ENCODE results near the gene NUP62. TPM values are rescaled to one million over a fixed set of nuclear protein-coding genes. Genes with fewer than 3 reads are reported as not detected.
"Not testable (repeated sequence)": the region's sequence is repeated elsewhere in the genome, so short reads cannot be mapped to it uniquely, and the experiment has no call there.

Gene NUP62
- total and polyA plus RNA-seq, 7 donors: 21.1 to 46.8 (median 40.0) TPM

DNA sequence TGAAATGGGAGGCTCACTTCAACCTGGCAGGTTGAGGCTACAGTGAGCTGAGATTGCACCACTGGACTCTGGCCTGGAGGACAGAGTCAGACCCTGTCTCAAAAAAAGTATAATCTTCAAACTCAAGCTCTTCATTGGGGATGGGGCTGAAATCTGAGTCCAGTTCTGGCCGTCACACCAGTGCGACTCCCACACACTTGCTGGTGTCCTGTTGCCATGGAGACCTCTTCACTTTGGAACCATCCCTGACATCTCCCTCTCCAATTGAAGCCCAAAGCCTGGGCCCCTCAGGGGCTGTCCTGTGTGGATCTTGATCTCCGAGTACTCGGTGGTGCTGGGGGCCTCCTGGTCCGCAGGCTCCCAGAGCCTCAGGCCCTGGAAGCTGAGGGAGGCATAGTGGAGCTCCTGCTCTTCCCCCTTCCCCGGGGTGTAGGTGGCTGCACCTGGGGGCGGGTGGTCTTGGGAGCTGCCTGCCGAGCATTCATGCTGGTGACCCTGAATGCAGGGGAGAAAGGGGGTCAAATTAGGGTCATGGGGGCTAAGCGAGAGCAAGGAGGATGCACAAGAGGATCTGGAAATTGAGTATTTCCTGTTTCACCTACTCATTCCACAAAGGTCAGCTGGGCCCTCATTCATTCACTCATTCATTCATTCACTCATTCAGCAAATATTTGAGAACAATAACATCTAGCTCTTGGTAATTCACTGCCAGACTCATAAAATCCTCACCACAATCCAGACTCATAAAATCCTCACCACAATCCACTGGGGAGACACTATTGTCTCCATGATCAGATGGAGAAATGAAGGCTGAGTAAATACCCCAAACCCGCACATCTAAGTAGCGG, 20.7 kb upstream of the NUP62 start:
- Histone ChIP-seq H3K27me3 (ENCODE audit: insufficient read depth in 3 of 3, low read length in 2 of 3) (peaks cover 0 to 14% (median 9%) of the 10 kb centered on the region in 3 donors), H3K27ac (no peak overlapping the region), H3K4me1 (no peaks in the 10 kb centered on the region), H3K4me3 (no peak overlapping the region), H3K36me3 (ENCODE audit: insufficient read depth in 1 of 2, low read depth in 1 of 2) (no peaks in the 10 kb centered on the region), H3K9me3 (no peaks in the 10 kb centered on the region)
- ATAC-seq: no peak
- no peak for DNase-seq
- 65 to 71% (median 69%) methylated on average over 11 of the region's 11 CpGs for WGBS, 3 donors
- TF ChIP-seq, protein P1, sequence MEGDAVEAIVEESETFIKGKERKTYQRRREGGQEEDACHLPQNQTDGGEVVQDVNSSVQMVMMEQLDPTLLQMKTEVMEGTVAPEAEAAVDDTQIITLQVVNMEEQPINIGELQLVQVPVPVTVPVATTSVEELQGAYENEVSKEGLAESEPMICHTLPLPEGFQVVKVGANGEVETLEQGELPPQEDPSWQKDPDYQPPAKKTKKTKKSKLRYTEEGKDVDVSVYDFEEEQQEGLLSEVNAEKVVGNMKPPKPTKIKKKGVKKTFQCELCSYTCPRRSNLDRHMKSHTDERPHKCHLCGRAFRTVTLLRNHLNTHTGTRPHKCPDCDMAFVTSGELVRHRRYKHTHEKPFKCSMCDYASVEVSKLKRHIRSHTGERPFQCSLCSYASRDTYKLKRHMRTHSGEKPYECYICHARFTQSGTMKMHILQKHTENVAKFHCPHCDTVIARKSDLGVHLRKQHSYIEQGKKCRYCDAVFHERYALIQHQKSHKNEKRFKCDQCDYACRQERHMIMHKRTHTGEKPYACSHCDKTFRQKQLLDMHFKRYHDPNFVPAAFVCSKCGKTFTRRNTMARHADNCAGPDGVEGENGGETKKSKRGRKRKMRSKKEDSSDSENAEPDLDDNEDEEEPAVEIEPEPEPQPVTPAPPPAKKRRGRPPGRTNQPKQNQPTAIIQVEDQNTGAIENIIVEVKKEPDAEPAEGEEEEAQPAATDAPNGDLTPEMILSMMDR (IDR thresholded peaks at IDR 0.05): no peak
- intact Hi-C loops (cut with DNase I): no loop called here

DNA sequence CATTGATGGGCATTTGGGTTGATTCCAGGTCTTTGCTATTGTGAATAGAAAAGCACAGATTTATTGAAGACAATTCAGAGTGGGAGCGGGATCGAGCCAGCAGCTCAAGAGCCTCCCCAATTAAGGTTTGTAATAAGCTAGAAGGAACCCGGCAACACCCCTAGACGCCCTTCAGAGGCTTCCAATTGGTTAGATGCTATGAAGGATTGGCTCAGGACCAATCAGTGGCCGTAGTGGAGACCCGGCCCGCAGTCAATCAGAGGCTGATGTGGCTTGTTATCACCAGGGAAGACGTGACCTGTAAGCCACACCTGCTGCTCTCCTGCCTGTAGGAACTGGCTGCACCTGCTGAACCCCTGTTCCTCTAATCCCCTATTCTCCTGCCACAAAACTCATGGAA, 17.1 kb upstream of the NUP62 start:
- H3K4me1 ChIP-seq: no peaks in the 10 kb centered on the region
- TF ChIP-seq, protein P1 (IDR thresholded peaks at IDR 0.05): no peak
- H3K27me3 ChIP-seq (ENCODE audit: insufficient read depth in 3 of 3, low read length in 2 of 3): peaks cover 0 to 2% (median 0%) of the 10 kb centered on the region in 3 donors
- no peaks in the 10 kb centered on the region for H3K36me3 ChIP-seq (ENCODE audit: insufficient read depth in 1 of 2, low read depth in 1 of 2)
- intact Hi-C loops (cut with DNase I): no loop called here
- no peak overlapping the region for H3K27ac ChIP-seq
- no peaks in the 10 kb centered on the region for H3K9me3 ChIP-seq
- no peak overlapping the region for H3K4me3 ChIP-seq
- no peak for ATAC-seq
- 79 to 82% (median 80%) methylated on average over 8 of the region's 8 CpGs for WGBS, 3 donors
- DNase-seq: no peak

DNA sequence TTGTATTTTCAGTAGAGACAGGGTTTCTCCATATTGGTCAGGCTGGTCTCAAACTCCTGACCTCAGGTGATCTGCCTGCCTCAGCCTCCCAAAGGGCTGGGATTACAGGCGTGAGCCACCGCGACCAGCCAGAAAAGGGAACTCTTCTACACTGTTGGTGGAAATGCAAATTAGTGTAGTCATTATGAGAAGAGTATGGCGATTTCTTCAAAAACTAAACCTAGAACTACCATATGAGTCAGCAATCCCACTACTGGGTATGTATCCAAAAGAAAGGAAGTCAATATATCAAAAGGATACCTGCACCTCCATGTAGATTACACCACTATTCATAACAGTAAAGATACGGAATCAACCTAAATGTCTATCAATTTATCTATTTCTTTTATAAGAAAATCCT, 15.3 kb upstream of the NUP62 start:
- ATAC-seq; H3K4me3 ChIP-seq; DNase-seq; H3K27me3 ChIP-seq (ENCODE audit: insufficient read depth in 3 of 3, low read length in 2 of 3); H3K9me3 ChIP-seq; intact Hi-C loops (cut with DNase I); H3K36me3 ChIP-seq (ENCODE audit: insufficient read depth in 1 of 2, low read depth in 1 of 2); H3K4me1 ChIP-seq; H3K27ac ChIP-seq: not testable (repeated sequence)
- 79 to 89% (median 83%) methylated on average over 5 of the region's 5 CpGs for WGBS, 3 donors

DNA sequence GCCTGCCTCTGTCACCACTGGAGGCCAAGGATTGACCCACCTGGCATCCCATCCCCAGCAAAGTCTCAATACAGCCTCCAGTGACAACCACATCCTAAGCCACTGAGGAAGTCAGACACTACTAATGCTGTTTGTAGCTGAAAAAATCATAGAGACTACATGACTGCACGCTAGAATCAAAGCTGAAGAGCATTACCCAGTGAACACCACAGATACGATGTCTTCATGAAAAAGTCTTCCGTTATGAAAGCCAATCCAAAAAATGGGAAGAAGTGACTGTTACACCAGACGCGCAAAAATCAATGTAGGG, 11.1 kb upstream of the NUP62 start:
- H3K27me3 ChIP-seq (ENCODE audit: insufficient read depth in 3 of 3, low read length in 2 of 3): peaks cover 0 to 2% (median 0%) of the 10 kb centered on the region in 3 donors
- H3K36me3 ChIP-seq (ENCODE audit: insufficient read depth in 1 of 2, low read depth in 1 of 2): no peaks in the 10 kb centered on the region
- H3K27ac ChIP-seq: no peak overlapping the region
- no peaks in the 10 kb centered on the region for H3K9me3 ChIP-seq
- H3K4me3 ChIP-seq: no peak overlapping the region
- intact Hi-C loops (cut with DNase I): no loop called here
- ATAC-seq: no peak
- no peaks in the 10 kb centered on the region for H3K4me1 ChIP-seq
- 89 to 93% (median 91%) methylated on average over 5 of the region's 5 CpGs for WGBS, 3 donors
- TF ChIP-seq, protein P1 (IDR thresholded peaks at IDR 0.05): no peak
- no peak for DNase-seq

DNA sequence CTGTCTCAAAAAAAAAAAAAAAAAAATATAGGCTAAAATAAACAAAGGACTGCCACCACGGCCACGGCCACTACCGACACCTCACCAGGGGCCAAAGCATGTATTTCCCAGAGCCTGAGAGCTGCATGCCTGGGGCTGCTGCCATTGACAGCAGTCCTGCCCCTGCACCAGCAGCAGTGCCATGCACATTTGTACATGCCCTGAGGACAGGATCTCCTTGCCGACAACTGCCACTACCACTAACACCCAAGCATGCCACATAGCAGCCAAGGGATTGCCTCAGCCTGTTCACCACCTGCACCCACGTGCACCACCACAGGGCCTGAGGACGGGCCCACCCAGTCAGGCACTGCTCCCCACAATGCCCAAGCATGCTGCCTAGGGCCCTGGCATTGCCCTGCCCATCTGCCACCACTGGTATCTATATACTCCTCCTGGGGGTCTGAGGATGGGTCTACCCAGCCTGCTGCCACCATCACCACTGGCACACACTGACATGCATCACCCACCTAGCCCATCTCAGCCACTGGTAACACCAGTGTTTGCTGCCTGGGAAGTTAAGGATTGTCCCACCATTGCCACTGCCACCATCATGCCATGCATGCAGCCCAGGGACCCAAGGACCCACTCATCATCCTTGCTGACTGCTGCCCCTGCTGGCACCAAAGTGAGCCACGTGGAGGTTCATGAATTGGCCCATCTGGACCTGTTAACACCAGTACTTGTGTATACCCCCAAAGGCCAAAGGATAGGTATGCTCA, 10.6 kb upstream of the NUP62 start:
- TF ChIP-seq, protein P1 (IDR thresholded peaks at IDR 0.05): no peak
- Histone ChIP-seq H3K36me3 (ENCODE audit: insufficient read depth in 1 of 2, low read depth in 1 of 2) (no peaks in the 10 kb centered on the region), H3K9me3 (no peaks in the 10 kb centered on the region), H3K4me1 (no peaks in the 10 kb centered on the region), H3K27me3 (ENCODE audit: insufficient read depth in 3 of 3, low read length in 2 of 3) (peaks cover 0 to 2% (median 0%) of the 10 kb centered on the region in 3 donors), H3K4me3 (no peak overlapping the region), H3K27ac (no peak overlapping the region)
- intact Hi-C loops (cut with DNase I): loop anchor here (5.0 to 10.0 kb wide), 2 partner anchors 42 to 195 kb away; no protein-coding TSS in a partner anchor
- ATAC-seq: no peak
- WGBS, 3 donors: 69 to 73% (median 73%) methylated on average over 7 of the region's 7 CpGs
- DNase-seq: no peak
